IPS-NIHi11 (cell line): ENCODE results near the gene MID1.

Source experiments
- DNase-seq: peaks from one replicate; pipeline ENCODE4 v3.0.0; 2012; ENCODE audit warnings: mixed read lengths, low spot score

MID1 gene

GRCh38 chrX:10429908-10430307, 190.5 kb downstream of the MID1 start:
- DNase-seq: no peak

- no peak for DNase-seq
These were observed 193.1 kb downstream of the MID1 start for GRCh38 chrX:10427249-10427648.

GRCh38 chrX:10423716-10424115, 196.7 kb downstream of the MID1 start:
- DNase-seq: no peak

GRCh38 chrX:10420134-10420533, 200.3 kb downstream of the MID1 start:
- no peak for DNase-seq

GRCh38 chrX:10416424-10416823, 204.0 kb downstream of the MID1 start:
- no peak for DNase-seq

GRCh38 chrX:10415306-10416001, 204.9 kb downstream of the MID1 start:
- DNase-seq: no peak

- DNase-seq: no peak
These were observed 205.5 kb downstream of the MID1 start for GRCh38 chrX:10414862-10415261.

GRCh38 chrX:10414156-10414824, 206.1 kb downstream of the MID1 start:
- no peak for DNase-seq

GRCh38 chrX:10404436-10404835, 215.9 kb downstream of the MID1 start:
- DNase-seq: no peak

- DNase-seq: no peak
These were observed 219.1 kb downstream of the MID1 start for GRCh38 chrX:10401239-10401638.

GRCh38 chrX:10399043-10399741, 221.2 kb downstream of the MID1 start:
- peak; percentile 13 for DNase-seq

- DNase-seq: no peak
These were observed 222.2 kb downstream of the MID1 start for GRCh38 chrX:10398215-10398614.

- DNase-seq: no peak
These were observed 223.0 kb downstream of the MID1 start for GRCh38 chrX:10397349-10397748.

- no peak for DNase-seq
These were observed 224.7 kb downstream of the MID1 start for GRCh38 chrX:10395643-10396042.
